Activated CD4-positive, alpha-beta T cell treated with anti-CD3 and anti-CD28 coated beads, Interleukin-2, amount 50 U/mL, for 48 hours (primary cell): Measurements from ENCODE around the gene GGNBP2.
"Not testable (repeated sequence)": the region's sequence is repeated elsewhere in the genome, so short reads cannot be mapped to it uniquely, and the experiment has no call there.

ENCODE experiments used
- DNase-seq, 2 experiments: peaks; one replicate each; pipeline ENCODE4 v3.0.0-alpha.2; 2020

Gene GGNBP2, protein sequence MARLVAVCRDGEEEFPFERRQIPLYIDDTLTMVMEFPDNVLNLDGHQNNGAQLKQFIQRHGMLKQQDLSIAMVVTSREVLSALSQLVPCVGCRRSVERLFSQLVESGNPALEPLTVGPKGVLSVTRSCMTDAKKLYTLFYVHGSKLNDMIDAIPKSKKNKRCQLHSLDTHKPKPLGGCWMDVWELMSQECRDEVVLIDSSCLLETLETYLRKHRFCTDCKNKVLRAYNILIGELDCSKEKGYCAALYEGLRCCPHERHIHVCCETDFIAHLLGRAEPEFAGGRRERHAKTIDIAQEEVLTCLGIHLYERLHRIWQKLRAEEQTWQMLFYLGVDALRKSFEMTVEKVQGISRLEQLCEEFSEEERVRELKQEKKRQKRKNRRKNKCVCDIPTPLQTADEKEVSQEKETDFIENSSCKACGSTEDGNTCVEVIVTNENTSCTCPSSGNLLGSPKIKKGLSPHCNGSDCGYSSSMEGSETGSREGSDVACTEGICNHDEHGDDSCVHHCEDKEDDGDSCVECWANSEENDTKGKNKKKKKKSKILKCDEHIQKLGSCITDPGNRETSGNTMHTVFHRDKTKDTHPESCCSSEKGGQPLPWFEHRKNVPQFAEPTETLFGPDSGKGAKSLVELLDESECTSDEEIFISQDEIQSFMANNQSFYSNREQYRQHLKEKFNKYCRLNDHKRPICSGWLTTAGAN

GRCh38 chr17:36544307-36545076, at the start of gene GGNBP2:
GGNBP2 (plus strand) TSS chr17:36544919; CDS start chr17:36545725, 806 bp downstream.
- peak; percentile 93 to 95 for DNase-seq

GRCh38 chr17:36495076-36495578, 49.6 kb upstream of the GGNBP2 start:
- no peak for DNase-seq

DNA sequence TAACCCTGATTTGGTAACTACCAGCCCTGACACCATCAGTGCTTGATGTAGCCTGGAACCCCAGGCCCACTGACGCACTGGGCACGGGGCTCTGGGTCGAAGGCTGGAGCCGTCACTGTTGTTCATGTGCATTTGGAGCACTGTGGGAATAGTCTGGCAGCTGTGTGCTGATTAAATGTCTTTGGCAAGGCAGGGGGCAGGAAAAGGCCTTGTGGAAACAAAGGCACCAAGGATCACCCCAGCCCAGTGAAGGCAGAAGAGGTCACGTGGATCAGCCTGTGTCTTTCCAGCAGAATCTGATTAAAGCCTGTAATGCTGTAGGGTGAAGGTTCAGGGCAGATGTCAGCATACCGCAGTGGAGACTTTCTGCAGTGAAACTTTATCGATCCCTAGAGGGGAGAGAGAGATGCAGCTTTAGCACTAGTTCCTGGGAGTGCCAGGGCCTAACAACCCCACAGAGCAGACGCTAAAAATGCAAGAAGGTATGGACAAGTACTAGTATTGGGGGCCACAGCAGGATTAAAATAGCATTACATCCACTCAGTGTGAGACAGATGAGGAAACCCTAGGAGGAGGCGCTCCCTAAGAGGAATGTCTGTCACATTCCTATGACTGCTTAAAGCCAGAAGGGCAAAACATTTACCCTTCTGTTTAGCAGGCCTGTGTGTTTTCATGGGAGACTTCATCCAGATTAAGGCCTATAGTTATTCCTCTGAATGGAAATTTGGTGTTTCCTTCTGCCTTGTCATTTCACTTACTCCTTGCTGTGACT, 48.5 kb upstream of the GGNBP2 start:
- no peak for DNase-seq

- no peak for DNase-seq
These were observed 46.6 kb upstream of the GGNBP2 start for GRCh38 chr17:36498155-36498554.

GRCh38 chr17:36498560-36499300, 46.0 kb upstream of the GGNBP2 start:
- DNase-seq: no peak

DNA sequence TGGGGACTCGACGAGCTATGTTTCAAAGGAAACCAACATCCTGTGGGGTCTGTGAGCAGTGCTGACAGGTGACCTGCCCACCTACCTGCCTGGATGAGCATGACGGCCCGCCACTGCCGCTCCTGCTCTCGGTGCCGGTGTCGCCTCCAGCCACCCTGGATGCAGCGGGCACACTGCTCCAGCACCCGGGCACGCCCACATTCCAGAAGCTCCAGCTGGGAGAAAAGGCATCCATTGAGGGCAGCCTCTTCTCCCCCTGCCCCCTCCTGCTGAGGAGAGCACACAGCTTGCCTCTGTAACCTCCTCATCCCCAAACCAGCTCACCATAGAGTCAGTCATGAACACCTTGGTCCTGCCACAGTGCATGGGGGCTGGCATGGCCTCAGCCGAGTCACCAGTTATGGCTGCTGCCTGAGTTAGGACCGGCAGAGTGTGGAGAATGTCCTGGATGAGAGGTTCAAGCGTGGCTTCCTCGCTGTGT, 43.9 kb upstream of the GGNBP2 start:
- no peak for DNase-seq

GRCh38 chr17:36501351-36501750, 43.4 kb upstream of the GGNBP2 start:
- DNase-seq: no peak

DNA sequence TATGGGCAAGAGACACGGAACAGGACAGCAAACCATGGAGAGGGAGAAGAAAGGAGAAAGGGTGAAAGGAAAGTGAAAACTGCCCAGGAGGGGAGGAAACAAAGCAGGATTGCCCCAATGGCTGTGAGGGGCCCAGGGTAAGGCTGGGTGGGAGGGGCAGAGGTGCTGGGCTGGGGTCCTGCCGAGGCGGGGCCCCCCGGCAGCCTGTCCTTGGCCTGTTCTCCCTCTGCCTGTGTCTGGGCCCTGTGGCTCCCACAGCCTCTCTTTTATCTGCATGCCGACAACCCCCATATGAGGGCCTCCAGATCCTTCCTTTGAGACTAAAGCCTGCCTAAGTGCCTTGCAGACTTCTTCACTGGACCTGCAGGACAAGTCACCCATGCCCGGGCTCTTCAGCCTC, 42.8 kb upstream of the GGNBP2 start:
- DNase-seq: no peak

DNA sequence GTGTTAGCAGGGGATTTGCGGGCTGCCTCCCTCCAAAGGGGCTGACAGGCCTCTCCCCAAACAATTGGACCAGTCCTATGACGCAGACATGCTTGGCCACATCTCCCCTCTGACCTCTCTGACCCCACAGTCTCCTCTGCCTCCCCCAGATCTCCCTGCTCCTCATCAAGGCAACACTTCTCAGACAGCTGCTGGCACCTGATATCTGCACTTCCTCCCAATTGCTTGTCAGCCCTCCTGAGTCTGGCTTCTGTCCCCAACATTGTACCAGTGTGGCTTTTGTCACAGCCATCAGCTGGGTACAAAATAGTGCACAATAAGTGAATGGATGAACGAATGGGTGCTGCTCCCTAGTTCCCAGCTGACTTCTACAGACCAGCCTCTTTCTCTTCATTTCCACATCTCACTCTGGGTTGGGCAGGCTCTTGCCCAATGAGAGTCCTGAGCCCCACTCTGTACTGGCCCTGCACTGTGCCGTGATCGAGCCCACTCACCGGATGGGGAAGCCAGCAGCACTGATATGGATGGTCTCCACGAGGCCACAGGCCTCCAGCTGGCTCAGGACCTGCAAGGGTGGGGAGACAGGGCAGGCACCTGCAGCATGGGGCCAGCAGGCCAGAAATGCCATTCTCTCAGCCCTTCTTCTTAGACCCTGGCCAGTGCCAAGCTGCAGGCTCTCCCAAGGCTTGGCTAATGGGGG, 41.1 kb upstream of the GGNBP2 start:
- no peak for DNase-seq

- DNase-seq: no peak
These were observed 40.6 kb upstream of the GGNBP2 start for GRCh38 chr17:36504156-36504545.

DNA sequence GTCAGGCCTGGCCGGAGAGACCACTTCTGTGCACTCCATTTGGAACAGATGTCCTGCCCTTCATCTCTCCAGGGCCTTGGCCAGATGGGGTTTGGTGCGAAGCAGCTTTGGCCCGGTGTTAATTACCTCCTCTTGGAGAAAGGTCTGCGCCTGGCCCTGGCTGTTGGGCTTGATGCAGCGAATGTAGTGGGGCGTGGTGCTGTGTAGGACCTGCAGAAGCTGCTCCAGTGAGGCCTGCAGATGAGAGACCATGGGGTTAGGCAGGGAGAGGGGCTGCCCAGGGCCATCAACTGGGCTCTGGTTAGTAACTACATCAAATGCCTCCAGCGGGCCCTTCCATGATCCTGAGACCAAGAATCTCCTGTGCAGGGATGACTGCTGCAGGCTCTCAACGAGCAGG, 39.5 kb upstream of the GGNBP2 start:
- no peak for DNase-seq

DNA sequence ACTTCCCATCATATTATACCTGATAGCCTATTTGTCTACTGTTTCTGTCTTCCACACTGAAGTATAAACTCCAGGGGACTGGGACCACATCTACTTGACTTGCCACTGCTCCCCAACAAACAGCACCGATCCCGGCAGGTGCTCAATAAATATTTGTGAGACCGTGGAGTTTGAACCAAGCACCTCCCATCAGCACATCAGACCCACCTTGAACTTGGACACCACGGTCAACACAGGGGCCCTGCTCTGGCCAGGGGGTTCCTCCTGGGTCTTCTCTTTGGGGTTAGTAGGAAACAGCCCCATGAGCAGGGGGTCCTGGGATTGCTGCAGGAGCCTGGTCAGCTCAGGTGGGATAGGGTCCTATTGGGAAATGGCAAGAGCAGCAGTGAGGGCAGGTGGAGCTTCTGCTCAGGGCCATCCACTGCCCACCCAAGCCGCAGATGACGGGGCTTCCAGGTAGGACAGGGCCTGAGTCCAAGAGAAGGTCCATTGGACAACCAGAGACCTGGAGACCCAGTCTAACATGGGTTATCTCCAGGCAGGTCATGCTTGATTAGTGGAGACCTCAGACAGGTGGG, 38.4 kb upstream of the GGNBP2 start:
- DNase-seq: no peak

DNA sequence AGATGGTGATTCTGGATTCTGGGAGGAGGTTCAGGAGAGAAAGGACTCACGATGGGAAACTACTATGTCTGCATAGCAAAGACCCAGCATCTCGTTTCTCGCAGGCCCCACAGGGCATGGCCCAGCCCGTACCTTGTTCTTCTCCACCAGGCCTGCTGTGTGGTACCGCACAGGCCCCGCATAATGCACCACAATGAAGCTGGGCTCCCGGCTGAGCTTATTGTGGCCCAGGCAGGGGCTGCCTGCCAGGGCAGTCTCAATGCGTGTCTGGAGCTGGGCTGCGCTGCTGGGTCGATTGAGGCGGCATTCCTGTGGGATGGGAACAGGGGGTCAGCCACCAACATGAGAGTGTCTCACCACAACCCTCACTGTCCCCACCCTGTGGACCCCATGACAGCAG, 37.9 kb upstream of the GGNBP2 start:
- DNase-seq: no peak

DNA sequence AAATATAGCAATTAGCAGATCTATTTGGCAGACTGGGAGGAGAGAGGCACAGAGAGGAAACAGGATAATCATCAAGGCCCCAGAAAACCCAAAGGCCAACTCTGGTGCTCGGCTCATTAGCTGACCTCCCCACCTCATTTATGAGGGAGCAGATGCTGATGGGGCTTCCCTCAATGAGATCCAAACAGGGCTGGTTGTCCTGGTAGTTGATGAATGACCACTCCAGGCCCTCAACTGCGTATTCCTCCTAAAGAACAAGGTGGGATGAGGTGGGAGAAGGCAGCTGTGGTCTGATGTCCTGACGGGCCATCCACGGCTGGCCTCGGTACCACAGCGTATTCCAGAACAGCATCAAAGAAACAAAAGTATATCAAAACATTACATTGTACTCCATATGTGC, 37.5 kb upstream of the GGNBP2 start:
- DNase-seq: no peak

DNA sequence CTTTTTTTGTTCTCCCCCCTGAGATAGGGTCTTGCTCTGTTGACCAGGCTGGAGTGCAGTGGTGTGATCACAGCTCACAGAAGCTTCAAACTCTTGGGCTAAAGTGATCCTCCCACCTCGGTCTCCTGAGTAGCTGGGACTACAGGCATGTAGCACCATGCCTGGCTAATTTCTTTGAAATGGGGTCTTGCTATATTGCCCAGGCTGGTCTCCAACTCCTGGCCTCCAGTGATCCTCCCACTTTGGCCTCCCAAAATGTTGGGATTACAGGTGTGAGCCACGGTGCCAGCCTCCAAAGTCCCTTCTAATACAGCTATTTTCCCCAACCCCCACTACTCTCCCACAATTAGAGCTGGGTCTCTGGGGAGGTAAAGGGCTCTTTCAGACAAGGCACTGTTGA, 36.3 kb upstream of the GGNBP2 start:
- DNase-seq: not testable (repeated sequence)

GRCh38 chr17:36509272-36509985, 35.3 kb upstream of the GGNBP2 start:
- no peak for DNase-seq

DNA sequence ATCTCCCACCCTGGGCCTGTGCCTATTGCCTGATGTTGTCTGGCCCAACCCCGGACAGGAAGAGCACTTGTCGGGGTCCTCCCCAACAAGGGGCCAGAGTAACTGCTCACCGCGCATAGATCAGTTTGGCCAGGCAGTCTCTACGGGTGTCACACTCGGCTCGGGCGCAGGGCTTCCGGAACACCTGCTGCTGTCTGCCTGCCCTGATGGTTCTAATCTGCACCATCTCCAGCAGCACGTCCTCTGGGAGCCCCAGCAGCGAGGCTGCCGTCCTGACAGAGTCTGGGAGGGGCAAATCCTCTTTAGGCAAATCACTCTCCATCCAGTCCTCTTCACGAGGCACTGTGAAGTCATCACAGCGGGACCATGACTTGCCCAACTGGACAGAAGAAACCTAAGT, 34.1 kb upstream of the GGNBP2 start:
- no peak for DNase-seq

- no peak for DNase-seq
These were observed 33.5 kb upstream of the GGNBP2 start for GRCh38 chr17:36511216-36511615.

GRCh38 chr17:36512641-36513040, 32.1 kb upstream of the GGNBP2 start:
- no peak for DNase-seq

DNA sequence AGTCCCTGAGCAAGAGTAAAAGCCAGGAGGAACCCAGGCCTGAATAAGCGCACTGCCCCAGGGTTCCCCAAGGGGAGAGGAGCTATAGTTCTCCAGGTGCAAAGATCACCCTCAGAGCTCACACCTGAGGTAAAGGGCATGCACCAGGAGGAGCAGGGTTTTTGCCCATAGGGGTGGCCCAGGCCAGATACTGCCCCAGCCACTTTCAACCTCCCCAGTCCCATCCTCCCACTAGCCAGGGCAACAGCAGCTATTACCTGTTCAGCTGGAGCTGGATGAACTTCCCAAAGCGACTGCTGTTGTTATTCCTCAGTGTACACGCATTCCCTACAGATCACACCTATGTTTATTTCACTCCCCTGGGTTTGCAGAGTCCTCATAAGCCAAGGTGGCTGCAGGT, 29.9 kb upstream of the GGNBP2 start:
- DNase-seq: no peak
